GM21528 (cell line): Measurements from ENCODE around the gene CHN1.

Experiments
- ATAC-seq: cut with Tn5 transposase; IDR thresholded peaks from one replicate; pipeline ENCODE4 v1.9.1; 2021; ENCODE audit warnings: mild to moderate bottlenecking, moderate library complexity; ENCODE audit not compliant: unreplicated experiment, low FRiP score

CHN1 gene

DNA sequence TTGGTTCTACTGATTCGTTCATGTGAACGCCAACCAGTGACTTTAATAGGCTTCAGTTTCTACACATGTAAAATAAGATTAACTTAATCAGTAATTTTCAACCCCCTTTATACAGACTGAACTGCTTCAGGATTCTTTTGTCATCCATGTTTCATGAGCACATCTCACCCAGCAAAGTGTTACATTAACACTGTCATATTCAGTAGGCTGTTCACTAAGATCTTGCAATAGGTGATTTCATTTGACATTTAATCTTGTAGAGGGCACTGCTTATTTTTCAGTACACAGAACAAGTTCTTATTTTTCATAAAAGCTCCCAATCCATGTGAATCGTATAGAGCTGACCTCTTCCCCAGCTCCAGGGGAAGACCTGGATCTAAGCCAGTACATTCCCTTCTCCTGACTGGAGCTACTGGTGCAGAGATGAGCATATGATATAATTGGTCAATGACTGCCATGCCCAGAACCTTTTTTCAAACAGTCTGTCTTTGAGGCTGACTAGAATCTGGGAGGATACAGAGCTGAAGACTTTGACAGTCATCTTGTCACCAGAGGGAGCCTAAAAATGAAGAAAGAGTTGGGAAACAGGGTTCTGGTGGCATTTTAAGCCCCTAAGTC lies 168.7 kb downstream of the CHN1 start:
- no peak for ATAC-seq

DNA sequence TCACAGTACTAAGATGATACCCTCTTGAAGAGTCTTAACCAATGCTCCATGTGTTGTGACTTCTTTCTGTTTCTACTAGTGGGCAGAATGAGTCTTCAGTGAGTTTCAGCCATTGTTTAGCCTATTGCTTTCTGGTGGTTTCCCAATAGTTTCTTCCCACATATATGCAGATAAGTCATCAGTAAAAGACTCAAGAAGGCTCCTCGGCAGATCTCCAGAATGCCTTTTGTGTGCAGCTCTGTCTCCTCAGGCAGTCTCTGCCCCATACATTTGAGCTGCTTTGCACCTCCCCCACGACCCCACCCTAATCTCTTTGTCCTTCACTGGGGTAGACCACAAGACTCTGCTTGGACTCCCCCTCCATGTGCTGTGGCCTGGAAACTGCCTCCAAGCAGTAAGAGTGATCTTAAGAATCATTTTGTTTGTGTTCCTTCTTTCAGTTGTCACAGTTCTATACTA lies 169.4 kb downstream of the CHN1 start:
- no peak for ATAC-seq

DNA sequence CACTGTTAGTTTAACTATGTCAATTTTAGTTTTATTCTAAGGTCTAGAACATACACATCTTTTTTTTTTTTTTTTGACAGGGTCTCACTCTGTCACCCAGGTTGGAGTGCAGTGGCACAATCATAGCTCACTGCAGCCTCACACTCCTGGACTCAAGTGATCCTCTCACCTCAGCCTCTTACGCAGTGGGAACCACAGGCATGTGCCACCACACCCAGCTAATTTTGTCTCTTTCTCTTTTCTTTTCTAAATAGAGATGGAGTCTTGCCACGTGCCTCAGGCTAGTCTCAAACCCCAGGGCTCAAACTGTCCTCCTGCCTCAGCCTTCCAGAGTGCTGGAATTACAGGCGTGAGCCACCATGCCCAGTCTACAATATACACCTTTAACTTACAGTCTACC lies 171.4 kb downstream of the CHN1 start:
- ATAC-seq, result no peak

DNA sequence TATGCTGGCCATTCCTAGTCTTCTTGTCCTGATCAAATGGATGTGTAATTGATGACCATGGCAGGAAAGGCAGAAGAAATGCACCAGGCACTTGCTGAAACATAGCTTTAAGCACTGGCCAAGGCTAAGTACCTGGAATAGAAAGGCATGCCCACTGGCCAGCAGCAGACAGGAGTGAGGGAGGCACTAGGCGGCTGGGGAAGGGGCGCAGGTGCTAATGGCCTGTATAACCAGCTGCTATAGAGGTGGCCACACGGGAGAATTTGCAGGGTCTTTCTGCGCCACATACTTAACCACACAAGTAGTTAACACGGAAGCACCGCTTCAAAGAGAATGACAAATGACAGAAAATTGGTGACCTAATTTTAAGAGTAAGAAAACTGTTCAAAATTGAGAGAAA lies 174.6 kb downstream of the CHN1 start:
- no peak for ATAC-seq

DNA sequence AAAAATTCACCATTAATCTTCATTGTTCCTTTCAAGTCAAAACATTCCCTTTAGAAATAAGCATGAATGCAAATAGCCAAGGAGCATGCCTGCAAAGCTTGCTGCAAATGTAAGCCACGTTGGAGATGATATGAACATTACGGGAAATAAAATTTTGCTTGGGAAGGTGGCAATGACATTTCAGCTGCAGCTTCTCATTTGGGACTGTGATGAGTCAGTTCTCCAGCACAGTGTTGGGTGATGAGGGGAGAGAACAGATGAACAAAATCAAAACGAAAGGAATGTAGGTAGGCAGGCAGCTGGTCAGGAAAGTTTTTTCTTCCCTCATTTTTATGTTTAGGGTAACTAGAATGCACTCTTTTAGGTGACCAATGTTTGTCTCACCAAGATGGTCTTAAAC lies 175.6 kb downstream of the CHN1 start:
- ATAC-seq, result no peak

DNA sequence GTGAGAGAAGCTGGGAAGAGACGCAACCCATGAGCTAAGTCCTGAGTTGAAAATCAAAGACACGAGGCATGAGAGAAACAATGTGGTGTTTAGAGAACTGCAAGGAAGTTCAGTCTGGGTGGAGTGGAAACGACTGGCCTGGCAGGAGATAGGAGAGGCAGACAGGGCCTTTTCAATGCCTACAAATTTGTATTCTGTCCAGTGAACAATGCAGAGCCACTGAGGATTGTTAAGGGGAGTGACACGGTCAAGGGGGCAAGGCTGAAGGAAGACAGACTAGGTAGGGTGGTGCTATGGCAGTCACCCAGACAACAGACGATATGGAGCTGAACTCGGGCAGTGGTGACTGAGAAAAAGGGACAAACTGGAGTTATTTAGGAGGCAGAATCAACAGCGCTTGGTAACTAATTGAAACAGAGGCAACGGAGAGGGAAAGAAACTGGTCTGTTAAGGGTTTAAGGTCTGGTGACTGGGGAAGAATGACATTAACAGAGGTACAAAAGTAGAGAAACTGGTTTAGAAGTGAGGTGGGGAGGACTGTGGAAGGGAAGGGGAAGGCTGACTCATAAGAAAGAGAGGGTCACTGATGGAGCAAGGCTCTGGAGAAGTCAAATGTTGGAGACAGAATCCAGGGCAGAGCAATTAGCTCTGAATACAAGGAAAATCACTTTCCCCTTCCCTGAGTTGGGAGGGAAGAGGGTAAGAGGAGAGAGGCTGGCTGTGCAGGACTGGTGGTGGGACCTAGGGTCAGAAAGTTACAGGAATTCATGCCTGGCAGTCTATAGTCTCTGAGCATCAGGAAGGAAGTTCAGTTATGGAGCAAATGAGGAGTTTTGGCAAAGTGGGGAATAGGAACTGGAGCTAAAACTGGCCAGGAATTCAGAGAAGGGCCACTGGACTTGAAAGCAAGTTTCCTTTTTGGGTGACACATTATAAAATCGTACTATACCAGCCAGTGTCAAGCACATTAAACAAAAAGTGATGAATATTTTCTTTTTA lies 177.5 kb downstream of the CHN1 start:
- no peak for ATAC-seq

DNA sequence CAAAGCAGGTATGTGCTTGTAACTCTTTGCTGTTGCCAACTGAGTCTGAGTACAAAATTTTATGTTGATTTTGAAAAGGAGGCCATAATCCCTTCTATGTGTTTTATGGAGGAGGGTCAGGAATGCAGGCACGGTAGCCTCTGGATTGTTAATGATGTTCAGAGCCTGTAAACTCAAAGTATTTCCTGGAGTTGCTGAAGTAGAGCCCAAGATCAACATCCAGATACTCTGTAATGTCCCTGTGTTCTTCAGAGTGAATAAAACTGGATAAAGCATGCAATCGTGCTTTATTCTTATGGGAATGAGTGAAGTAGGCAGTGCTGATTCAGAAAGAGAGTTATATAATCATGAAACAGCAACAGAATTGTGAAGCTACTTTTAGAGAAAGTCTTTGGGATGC lies 179.1 kb downstream of the CHN1 start:
- no peak for ATAC-seq

DNA sequence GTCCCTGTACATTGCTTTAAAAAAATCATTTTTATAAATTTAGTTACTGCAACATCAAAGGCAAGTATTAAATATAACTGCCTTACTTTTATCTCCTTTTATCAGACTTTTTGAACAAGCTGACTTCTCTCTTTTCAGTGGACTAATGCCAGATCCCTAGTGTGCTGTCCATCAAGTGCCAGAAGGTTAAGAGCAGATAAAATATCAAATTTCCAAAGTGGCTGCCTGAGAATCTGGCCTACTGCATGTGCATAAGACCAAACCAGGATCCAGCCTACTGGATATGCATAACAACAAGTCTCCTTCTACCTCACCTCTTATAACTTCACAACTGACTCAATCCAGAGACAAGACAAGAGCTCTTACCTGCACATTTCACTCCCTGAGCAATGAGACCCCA lies 181.1 kb downstream of the CHN1 start:
- no peak for ATAC-seq

DNA sequence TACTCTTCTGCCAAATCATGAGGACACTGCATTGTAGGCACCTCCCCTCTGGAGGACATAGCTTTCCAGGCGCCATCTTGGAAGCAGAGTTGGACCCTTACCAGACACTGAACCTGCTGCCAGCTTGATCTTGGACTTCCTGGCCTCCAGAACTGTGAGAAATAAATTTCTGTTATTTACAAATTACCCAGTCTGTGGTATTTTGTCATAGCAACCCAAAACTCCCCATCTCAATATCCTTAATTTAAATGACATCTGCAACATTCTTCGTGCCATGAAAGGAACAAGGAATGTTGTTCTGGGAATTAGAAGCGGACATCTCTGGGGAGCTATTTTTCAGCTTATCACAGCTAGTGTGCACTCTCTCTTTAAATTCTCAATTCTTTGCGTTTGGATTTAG lies 183.6 kb downstream of the CHN1 start:
- ATAC-seq, result no peak

DNA sequence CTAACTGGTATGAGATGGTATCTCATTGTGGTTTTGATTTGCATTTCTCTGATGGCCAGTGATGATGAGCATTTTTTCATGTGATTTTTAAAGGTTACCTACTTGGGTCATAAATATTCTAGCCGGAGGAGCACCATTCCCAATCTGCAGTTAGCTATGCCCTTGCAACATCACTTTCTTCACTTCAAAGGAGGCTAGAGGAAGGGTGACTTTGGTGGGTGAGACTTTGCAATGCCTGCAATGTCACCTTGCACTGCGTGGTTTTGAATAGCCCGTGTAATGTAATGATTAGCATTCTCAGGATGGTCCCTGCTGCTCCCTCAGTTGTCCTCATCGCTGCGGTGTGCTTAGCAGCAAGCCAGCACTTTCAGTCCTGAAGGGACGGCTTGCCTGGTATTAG lies 184.8 kb downstream of the CHN1 start:
- ATAC-seq, result no peak

DNA sequence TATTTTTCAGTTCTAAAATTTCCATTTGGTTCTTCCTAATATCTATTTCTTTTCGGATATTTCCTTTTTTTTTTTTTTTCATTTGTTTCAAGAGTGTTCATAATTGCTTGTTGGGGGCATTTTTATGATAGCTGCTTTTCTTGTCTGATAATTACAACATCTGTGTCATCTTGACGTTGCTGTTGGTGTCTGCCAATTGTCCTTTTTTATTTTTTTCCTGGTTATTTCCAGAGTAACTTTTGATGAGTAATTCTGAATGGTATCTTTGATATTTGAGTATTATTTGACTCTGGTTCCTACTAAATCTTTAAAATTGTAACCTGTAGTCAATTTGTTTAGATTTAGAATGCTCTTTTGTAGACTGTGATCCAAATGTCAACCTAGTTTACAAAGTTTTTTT lies 189.7 kb downstream of the CHN1 start:
- ATAC-seq, result no peak

DNA sequence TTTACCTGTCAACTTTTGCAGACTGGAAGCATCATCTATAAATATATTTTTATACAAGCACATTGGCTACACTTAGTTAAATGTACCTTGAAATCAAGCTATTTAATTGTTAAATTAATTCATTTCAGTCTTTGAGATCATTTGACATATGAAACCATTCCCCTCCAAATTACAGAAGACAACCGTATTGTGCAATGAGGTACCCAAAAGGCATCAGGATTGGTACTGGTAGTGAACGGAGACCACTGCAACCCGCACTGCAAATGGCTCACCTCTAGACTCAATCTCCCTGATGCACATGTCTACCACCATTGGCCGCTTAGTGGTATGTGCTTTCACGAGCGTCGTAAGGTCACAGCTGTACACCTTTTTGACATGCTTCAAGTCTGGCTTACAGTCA lies 193.1 kb downstream of the CHN1 start:
- ATAC-seq, result no peak

DNA sequence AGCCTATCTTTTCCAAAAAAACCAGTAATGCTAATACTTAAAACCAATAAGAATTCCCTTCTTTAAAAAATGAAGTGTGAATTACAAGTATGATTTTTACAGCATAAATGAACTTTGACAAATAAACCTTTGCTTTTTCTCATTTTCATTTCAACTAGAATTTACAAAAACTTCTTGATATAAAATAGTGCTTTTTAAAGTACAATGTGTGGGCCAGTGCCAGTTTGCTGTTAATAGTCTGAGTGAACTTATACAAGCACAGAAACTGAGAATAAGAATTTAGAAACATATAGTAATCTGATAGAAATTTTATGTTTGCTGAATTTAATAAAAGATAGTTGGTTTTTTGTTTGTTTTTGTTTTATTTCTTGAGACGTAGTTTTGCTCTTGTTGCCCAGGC lies 197.2 kb downstream of the CHN1 start:
- ATAC-seq, result no peak

DNA sequence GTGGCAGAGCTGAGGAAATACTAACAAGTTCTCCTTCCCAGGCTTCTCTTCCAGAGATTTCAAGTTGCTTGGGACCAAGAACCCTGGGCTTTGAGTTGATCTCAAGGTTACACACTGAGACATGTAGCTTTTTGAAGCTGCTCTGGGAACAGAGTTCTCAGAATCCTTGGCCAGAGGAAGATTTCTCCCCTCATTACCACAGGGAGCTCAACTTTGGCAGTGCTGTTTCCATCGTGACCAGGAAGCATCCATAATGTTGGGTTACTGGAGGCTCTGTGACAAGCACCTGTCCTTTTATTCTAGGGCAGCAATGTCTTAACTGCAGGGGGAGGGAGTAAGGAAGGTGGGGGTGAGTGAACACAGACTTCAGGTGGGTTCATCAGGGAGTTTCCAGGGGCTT lies 199.4 kb downstream of the CHN1 start:
- no peak for ATAC-seq

DNA sequence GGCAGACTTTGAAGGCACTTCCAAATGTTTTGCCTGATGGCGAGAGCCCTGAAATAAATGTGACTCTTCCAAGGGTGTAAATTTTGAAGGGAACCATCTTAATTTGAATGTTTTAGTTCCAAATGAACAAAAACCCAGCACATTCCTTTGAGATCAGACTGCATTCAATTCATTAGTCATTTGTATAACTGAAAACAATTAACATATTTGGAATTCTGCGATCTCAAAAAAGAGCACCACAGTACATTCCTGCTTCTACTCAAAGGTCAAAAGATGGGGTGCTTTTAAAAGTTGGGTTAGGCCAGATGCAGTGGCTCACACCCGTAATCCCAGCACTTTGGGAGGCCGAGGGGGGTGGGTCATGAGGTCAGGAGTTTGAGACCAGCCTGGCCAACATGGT lies 202.7 kb downstream of the CHN1 start:
- no peak for ATAC-seq

DNA sequence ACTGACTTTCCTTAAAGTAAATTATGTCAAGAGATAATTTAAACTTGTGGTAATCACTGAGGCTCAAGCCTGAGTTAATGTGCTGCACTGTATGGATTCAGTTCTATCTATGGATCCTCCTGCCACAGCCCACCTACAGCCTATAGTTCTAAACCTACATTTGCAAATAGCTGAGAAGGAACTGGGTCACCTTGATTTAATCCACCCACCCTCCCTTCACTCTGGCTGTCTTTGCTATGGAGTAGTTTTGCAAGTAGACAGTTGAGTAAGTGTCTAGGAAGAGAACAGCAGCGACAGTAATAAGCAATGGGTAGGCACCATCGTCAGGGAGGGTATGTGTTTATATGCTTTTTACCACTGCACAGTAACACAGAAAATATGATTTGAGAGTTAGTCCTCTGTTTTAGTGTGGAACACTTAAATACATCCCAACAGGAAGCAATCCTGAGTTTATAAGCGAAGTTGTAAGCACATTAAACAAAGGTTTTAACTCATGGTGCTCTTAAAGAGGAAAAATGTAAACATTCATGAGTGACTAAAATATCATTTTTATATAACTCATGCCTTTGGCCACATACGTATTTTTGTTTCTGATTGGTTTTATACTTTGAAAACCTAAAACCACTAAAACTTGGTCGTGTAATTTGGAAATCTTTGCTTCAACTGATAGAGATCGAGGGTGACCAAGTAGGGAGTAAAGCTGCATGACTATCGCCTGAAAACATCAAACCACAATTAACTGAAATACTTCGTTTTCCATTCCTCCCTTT lies 204.6 kb downstream of the CHN1 start:
- no peak for ATAC-seq

DNA sequence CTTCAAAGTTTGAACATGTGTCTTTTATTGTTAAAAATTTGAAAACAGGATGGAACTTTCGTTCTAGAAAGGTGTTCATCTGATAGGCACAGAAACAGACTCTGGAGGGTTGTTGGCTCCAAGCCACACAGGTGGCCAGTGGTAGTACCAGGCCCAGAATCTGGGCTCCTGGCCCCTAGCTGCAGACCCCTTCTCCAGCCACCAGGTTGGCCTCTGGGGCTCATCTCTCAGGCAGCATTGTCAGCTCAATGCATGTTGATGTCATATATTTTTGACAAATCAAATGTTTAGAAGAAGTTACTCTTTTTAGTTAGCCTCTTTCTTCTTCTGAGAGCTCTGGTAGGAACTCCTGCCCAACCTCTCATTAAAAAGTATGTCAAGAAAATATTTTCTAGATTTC lies 206.4 kb downstream of the CHN1 start:
- no peak for ATAC-seq

DNA sequence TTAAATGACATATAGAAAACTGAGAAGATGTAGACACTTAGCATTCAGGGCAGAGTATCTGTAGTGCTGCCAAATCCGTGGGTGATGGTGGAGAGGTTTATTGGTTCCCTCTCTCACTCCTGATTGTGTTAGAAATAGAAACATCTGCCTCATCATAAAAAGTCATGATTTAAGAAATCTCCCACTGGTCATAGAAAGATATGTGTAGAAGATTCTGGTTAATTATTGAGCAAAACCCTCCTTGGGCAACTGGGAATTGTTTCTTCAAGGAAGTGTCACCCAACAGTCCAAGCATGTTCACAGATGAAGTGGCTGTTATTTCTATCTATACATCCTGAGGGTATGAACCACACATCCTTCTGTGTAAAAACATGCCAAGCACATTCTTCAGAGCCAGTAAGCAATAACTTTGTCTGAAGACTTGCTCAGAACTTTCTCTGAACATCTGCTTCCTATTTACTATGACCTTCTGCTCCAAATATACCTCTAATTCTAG lies 207.4 kb downstream of the CHN1 start:
- ATAC-seq, result no peak

DNA sequence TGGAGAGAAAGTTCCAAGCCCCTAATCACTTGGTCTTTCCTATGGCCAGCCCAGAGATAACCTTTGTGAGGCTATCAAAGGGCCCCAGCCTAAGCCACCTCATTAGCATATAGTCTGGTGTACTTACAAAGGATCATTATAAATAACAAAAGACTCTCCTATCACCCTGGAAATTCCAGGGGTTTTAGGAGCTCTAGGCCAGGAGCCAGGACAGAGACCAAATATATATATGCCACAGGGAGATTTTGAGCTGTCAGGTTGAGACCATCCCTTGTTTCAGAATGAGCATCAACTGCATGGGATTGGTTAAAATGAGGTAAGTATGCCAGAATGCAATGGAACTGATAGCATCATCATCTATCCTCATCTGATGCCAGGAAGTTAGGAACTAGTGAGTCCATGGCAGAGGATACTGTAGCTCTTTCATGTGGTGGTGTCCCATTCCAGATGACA lies 208.8 kb downstream of the CHN1 start:
- no peak for ATAC-seq

DNA sequence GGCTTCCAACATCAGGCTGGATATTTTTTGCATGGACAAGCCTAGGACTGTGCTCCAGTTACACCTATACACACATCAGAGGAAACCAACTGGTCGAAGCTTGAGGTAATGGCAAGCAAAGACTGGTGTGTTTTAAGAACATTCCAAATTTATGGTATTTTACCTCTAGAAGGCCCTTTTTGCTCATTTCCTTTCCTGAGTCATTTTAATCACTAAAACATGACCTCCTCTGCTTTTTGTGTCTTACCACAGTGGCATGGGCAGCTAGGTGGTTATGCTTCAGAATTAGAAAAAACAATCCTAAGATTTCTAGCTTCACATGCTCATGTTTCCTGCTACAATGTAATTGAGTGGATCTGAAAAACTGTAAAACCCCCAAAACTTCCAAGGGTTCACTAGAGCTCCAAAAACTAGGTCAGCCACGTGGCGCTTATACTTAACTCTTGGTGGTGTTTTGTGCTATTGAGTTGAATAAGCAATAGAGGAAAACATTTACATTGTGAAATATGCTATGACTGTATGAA lies 210.3 kb downstream of the CHN1 start:
- no peak for ATAC-seq
